Fibroblast of gingiva (primary cell): ENCODE measurements around the gene JMJD6.

ENCODE experiments used
- DNase-seq: peaks from one replicate; pipeline ENCODE4 v3.0.0-alpha.2; 2011; ENCODE audit warnings: low read depth

The JMJD6 gene

DNA sequence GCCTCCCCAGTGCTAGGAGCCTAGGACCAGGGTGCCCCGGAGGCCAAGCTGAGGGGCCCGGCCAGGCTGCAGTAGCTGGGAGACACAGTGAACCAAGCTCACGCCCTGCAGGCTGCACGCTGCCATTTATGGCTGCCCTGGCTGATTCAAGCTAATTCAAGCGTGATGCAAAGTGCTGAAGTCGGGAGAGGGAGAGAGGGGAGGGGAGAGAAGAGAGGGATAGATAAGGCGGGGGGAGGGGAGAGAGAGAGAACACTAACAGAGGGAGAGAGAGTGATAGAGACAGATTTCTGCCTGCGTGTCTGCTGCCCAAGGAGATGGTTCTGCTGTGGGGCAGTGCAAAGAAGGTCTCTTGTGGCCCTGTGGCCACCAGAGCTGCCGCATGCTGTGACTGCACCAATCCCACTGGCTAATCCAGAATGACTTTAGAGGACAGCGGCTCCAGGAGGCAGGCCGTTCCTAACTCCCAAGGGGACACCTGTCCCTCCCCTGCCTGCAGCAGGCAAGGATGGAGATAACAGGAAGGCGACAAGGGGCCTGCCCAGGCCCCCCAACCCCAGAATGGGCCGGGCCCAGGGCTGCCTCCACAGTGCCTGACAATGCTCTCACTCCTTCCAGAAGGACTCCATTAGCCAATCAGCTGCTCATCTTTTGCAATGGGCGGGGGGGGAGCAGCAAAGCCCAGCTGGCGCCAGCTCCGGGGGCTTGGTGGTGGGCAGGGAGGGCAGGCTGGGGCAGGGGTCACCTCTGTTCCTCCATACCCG, 28.5 kb downstream of the JMJD6 start:
- DNase-seq, result no peak

DNA sequence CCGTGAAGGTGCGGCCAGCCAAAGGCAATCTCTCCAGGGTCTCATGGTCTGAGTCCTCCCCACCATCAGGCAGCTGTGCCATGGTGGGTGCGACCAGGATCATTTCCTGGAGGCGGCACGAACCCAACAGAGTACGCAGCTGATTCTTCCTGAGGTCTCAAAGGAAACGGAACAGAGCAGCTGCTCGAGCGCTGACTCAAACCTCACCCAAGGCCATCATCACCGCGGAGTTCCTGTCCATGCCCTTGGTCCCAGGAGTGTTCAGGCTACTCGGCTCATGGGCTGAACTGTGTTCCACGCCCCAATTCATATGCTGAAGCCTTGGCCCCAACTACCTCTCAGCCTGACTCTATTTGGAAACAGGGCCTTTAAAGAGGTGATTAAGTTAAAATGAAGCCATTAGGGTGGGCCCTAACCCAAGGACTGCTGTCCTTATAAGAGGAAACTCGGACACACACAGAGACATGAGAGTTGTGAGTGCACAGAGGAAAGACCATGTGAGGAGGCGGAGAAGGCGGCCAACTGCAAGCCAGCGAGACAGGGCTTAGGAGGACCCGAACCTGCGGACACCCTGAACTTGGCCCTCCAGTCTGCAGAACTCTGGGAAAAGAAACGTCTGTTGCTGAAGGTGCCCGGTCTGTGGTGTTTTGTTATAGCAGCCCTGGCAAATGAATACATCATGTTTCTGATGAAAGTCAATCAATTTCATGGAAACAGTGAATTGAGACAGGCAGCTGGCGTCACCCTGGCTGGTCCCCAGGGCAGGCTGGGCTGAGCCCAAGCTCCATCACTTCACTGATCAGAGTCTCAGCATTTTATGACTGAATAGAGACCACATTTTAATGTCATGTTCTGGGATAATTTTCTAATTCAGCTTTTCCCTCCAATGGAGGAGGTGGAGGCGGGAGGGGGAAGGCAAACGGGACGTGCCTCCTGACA, 29.4 kb downstream of the JMJD6 start:
- DNase-seq, result no peak

DNA sequence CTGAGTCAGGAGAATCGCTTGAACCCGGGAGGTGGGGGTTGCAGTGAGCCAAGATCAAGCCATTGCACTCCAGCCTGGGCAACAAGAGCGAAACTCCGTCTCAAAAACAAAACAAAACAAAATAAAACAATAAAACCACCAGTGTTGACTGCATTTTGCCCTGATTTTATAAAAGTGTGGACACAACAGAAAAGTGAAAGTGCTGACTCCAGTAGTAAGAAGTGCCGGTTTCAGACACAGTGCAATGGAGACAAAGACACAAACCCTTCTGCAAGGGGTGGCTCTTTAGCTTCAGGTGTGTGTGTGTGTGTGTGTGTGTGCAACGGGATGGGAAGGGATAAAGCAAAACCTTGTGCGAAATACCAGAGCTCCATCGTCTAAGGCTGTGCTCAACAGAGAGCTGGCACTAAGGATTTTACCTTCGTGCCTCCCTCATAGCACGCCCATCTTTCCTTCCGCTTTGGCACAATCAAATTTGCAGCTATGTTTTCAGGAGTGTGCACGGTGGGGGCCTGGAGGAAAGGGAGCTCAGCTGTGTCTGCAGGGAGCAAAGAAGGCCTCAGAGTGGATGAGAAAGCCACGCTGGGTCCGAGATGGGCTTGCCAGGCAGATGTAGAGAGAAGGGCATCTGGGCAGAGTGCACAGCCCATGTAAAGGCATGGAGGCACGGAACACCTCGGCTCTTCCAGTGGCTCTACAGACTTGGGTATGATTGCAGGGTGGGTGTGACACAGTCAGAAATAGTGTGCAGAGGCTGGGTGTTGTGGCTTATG, 31.2 kb downstream of the JMJD6 start:
- DNase-seq, result no peak

DNA sequence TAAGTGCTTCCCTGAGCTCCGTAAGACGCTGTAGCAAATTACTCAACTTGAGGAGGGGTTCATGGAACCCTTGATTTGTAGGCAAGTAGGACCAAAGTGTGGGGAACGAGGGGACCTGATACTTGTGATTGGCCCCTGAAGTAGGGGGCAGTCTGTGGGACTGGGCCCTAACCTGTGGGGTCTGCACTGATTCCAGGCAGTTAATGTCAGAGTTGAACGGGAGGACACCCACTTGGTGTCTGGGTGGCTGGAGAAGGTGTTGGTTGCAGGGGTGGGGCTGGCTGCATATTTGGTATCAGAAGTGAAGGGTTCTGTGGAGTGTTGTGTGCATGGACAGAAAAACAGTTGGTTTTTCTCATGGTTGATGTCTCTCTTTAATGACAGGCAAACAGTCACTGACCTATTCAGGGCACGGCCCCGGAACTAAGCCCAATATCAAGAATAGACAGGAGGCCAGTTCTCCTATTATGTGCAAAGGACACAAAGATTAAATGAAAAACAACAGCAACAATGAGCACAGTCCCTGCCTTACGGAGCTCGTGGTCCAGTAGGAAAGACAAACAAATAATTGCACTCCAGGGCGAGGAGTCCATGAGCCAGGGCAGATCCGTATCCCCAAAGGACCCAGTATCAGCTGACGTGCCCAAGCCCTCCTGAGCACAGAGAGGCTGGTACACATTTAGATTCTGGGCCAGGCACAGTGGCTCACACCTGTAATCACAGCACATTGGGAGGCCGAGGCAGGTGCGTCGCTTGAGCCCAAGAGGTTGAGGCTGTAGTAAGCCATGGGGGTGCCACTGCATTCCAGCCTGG, 34.8 kb downstream of the JMJD6 start:
- no peak for DNase-seq

DNA sequence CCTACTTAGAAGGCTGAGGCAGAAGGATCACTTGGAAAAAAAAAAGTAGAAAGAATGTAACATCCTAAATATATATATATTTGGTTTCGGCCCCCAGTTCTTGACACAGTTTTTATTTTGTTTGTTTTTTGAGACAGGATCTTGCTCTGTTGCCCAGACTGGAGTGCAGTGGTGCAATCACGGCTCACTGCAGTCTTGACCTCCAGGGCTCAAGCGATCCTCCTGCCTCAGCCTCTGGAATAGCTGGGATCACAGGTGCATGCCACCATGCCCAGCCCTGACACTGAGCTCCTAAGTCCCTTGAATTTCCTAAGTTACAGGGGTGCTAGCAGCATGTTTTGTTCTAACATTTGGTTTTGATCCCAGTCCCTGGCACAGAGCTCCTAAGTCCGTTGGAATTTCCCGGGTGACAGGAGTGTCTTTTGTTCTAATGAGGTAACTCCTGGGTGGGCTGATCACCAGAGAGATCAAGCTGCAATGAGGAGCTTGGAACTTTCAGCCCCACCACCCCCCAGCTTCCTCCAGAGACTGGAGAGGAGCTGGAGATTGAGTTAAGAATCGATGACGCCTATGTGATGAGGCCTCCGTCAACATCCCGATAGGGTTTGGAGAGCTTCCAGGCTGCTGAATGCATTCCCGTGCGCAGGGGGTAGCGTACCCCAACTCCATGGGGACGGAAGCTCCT, 35.7 kb downstream of the JMJD6 start:
- DNase-seq, result no peak

DNA sequence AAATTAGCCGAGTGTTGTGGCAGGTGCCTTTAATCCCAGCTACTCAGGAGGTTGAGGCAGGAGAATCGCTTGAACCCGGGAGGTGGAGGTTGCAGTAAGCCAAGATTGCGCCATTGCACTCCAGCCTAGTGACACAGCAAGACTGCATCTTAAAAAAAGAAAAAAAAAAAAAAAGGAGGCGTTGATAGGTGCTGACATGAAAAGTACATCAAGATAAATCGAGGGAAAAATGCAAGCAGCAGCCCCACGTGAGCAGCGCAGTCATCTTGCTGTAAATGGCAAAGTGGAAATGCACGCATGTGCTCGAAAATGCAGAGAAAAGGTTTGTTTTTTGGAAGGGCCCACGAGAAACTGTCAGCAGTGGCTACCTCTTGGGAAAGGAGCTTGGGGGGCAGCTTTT, 36.5 kb downstream of the JMJD6 start:
- no peak for DNase-seq

DNA sequence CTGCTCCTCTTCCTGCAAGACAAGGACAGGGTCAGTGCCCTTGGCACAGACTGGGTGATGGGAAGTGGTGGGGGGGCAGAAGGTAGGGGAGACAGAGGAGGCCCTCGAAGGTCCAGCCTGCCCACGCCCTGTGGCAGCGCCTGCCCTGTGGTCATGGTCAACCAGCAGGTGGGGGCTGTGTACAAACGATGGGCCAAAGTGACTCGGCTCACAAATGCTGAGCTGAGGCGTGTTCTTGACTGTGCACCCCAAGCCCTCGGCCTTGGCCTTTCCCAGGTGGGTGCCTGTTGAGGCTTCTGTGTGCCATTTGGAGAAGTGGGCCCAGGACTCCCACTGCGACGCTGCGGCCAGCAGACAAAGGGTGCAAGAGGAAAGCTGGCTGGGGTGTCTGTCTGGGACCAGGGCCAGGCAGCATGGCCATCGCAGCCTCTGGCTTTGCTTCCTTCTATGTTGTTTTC, 38.2 kb downstream of the JMJD6 start:
- no peak for DNase-seq

DNA sequence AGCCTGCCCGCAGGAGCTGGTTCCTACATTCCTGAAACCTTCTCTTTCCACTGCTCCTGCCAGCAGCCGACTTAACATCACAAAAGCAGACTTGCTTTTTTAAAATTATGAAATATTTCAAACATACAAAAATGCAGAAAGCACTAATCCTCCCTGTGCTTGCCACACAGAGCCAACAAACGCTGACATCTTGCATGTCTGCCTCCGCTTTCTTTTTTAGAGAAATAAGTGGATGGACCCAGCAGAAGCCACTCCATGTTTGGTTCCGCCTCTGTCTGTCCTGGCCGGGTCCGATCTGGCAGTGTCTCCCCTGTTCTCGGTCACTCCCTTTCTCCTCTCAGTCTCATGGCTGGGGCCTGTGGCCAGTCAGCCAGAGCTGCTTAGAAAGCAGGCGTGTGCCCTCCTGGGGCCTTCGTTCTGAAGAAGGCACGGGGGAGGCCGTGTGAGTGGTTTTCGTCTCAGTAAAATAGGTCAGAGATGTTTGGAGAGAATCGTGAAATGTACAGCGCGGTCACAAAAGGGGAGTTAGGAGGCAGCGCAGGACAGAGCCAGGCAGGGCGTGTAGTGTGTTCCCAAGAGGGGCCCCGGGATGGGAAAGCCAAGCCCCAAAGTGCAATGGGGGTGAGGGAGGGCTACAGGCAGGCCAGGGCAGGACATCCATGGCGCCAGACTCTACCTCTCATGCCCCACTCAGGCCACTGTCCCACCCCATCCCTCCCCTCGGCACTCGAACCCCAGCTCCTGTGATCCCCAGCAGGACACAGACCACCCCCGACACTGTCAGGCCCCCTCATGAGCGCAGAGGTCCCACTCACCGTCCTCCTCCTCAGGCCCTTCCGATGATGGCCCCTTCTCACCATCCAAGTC, 38.9 kb downstream of the JMJD6 start:
- peak; percentile 79 for DNase-seq

DNA sequence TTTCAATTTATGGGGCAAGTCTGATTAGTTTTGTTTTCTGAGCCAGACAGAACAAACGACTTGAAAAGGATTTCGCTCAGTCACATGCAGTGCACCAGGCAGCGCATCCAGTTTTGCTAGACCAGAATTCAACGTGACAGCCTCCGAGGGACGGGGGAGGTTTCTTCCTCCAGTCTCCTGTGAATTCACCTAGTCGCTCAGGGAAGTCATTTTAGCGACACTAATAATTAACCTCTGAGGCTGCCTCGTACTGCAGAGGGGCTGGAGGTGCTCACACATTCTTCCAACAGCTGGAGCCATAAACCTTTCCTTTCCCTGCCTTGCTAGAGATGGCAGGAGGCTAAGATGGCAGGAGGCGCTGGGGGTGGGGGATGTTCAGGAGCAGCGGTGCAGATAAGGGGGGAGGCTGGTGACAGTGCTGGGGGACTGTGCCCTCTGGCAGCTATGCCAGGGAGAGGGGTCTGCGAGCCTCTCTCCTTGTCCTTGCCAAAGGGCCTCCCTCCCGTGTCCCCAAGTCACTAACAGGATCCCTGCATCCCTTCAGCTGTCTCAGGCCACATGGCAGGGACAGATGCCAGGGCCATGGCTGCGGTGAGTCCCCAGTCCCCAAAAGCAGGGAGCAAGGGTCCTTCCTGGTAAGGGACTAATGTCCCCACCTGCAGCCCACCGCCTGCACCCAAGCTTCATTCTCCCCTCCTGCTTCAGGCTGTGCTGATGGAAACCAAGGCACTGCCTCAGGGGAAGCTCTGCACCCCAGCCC, 39.7 kb downstream of the JMJD6 start:
- no peak for DNase-seq

DNA sequence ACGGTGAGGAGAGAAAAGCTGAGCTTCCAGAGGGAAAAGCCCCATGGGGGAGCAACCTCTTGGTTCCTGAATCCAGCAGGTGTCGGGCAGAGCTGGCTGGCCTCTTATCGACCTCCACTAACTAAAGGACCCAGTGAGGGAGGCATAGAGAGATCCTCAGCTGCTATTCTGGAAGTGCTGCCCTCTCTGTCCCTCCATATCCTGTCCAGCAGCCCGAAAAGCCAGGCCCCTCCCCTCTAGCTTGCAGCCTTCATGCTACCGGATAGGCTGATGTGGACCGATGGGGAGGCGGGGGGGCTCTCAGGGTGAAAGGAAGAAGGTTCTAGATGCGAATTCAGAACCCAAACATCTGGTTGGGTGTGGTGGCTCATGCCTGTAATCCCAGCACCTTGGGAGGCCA, 40.6 kb downstream of the JMJD6 start:
- DNase-seq, result no peak

DNA sequence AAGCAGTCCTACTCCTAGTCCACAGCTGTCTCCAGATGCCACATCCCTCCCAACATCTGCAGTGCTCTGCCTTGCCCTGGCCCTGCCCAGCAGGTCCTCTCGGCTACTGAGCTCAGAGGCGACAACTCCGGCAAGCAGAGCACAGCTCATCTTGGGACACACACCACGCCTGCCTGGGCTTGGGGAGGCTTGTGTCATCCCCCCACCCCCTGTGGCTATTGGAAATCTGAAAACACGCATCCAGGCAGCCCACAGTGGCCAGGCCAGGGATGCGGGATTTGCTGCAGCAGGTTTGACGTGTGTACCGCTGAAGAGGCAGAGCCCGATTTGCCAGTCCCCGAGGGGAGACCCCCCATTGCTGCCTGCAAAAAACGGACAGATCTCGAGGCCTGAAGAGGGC, 41.0 kb downstream of the JMJD6 start:
- DNase-seq, result no peak

DNA sequence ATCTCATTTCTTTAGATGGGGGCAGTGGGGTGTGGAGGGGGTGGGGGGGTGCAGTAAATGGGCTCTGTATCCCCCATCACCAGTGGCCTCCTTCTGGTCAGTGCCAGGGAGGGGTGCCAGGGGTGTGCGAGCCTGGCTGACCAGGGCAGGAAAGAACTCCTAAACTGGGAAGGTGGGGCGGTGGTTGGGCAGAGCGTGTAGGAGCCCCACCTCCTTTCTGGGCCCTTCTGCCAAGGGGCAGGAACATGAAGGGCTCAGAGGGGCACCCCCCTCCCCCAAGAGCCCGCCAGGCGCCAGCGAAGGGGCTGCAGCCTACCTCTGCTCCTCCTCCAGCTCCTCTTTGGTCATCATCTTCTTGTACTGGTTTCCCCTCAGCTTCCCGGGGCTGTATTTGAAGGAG, 41.6 kb downstream of the JMJD6 start:
- DNase-seq, result no peak

DNA sequence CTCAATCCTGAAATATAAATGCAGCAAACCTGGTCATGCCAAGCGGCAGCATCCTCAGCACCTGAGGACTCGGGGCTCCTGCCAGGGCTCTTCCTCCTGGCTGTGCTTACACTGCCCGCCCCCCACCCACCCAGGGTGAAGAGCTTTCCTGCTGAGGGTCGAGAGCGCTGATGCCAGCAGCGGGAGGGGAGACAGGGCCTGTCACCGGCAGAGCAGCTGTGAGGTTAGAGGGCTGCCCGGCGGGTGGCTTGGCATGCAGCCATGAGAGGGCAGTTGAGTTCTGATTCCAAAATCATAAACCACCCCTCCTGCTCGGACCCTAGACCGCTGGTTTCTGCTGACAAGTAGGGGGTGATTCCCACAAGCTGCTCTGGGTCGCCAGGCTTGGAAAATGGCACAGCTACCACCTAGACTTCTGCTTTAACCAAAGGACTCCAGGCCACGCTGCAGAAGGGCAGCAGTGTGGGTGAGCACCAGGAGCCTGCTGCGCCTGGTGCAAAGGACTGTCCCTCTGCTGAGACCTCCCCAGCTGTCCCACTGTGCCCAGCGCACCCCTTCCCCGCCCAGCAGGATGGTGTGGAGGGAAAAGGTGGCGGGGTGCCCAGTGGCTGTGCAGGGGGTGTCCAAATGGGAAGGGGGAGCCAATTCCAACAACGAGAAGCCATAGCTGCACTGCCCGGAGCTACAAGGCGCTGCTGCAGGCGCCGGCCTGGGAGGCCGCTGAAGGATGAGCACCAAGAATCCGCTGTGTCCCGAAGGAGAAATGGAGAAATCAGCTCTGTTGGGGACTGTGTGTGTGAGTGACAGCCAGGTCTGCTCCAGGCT, 42.3 kb downstream of the JMJD6 start:
- DNase-seq, result no peak

DNA sequence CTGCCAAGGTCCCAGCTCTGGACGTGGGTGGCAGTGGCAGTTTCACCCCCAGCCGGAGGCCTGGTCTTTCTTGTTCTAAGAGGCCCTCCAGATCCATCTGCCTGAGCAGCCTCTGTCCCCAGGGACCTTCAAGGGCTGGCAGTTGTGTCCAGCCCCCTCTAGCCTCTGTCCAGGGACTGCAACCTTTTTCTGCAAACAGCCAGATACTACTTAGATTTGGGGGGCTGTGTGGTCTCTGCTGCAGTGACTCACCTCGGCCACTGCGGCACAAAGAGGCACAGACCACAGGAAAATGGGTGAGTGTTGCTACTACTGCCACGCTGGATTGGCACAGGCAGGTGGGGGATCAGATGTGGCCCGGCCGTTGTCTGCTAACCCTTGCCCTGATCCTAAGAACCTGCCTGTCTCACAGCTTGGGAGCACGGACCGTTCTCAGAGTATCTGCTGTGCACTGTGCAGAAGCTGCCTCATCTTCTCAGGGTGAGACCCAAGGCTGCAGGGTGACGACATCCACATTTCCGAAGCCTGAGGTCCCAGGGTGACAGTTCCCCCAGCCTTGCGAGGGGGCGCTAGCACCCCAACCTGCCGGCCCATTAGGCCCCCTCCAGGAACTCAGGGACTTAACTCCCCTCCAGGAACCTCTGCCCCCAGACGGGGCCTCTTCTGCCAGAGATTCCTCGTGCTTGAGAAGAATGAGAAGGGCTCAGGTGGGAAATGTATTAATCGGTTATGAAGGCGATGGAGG, 43.2 kb downstream of the JMJD6 start:
- no peak for DNase-seq

DNA sequence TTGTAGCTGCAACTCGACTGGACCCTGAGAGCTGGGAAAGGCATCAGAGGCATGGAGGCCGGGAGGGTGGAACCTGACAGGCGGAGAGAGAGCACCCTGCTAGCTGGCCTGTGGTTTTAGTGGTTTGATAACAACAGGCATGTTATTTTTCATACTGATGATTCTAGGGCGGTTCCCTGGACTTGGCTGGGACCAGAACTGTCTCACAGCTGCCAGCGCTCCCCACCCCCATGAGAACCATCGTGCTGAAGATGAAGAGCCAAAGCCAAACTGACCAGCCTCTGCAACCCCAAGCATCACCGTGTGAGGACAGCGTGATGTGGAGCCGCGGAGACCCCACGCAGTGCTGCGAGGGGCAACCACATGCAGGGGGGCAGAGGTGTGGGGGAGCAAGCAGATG, 44.1 kb downstream of the JMJD6 start:
- no peak for DNase-seq

DNA sequence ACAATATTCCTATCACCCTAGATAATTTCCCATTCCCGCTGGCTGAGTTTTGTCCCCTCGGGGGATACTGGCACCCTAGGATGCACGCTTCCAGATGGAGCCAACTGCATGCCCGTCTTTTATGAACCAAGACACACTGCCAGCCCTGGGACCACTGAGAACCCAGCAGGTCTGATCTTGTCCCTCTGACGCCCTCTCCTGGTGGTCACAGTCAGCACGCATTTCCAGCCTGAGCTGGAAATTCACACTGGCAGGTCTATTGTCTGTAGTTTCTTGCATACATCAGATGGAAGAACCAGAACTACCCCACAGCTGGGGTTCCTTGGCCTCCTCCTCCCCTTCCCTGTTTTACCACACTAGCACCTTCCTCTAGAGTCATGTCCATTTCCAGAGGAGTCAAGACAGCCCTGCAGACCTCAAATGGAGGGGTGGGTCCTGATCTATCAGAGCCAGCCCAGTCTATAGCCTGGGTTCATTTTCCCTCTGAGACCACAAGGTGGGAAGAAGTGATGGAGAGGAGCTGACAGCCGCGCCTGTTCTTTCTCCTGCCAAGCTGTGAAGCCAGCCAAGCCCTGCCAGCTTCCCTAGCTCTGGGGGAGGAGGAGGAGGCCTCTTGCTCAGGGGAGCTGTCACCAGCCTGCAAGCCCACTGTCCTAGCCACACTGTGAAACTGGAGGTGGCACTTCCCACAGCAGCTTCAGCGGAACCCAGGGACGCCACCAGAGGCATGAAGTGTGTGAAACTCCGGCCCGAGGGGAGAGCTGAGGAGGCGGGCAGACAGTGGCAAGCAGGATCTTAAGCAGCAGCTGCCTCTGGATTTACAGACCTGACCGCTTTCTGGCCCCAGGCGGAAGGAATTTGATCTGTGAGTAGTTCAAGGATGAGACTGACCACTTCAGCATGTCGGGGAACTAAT, 44.9 kb downstream of the JMJD6 start:
- peak; percentile 58 for DNase-seq

DNA sequence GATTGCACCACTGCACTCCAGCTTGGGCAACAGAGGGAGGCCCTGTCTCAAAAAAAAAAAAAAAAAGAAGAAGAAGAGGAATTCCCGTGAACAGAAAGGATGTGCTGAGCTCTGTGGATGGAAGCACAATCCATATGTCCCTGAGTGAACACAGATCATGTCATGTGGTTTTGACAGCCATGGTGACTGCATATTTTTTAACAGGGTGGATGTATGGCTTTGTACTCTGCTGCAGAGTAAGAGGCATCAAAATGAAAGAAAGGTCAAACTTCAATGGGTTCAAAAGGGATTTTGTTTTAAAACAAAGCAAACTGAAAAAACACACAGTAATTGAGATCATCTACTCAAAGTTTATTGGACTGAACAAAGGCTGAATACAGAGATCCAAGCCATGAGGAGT, 47.2 kb downstream of the JMJD6 start:
- no peak for DNase-seq
